OCI-LY1 (cell line): ENCODE results near the gene SUSD3.

Experiments used
- EZH2 ChIP-seq: fragments of 200-600 bp; sonication (generic), shearing (Covaris generic); IDR thresholded peaks from 2 replicates; pipeline ENCODE4 v1.8.0; 2017; ENCODE audit warnings: borderline replicate concordance, mixed run types, mild to moderate bottlenecking, antibody characterized with exemption, low read length, moderate library complexity, mixed read lengths
- TF ChIP-seq, protein P1 (sequence below): fragments of 200-600 bp; sonication (generic), shearing (Covaris generic); IDR thresholded peaks from 2 replicates; pipeline ENCODE4 v1.5.1; 2017; ENCODE audit warnings: mild to moderate bottlenecking, antibody characterized with exemption, low read length, moderate library complexity, mixed read lengths

DNA sequence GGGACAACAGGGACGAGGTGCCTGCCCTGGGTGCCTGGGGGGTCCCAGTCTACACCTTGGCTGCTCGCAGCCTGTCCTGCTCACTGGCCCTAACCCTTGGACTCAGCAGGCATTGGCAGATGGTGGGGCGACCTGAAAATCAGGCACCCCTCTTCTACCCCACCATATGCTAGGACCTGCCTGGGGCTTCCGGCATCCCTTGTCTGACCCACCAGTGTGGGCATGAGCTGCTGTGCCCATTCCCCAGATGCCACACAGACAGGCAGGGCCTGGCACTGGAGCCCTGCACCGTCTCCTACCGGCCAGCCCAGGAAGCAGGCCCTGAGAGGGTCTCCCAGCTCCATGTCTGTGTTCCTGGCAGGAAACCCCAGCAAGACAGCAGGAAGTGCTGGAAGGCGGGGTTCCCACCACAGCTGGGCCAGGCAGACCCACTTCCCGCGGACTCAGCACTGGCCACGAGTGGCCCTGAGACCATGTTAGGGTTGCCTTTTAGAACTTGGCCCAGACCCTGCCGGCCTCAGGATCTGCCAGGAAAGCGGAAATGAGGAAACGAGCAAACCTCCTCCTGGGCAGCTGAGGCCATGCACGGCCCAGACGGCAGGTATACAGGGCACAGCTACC, 72.5 kb downstream of the SUSD3 start:
- TF ChIP-seq, protein P1, sequence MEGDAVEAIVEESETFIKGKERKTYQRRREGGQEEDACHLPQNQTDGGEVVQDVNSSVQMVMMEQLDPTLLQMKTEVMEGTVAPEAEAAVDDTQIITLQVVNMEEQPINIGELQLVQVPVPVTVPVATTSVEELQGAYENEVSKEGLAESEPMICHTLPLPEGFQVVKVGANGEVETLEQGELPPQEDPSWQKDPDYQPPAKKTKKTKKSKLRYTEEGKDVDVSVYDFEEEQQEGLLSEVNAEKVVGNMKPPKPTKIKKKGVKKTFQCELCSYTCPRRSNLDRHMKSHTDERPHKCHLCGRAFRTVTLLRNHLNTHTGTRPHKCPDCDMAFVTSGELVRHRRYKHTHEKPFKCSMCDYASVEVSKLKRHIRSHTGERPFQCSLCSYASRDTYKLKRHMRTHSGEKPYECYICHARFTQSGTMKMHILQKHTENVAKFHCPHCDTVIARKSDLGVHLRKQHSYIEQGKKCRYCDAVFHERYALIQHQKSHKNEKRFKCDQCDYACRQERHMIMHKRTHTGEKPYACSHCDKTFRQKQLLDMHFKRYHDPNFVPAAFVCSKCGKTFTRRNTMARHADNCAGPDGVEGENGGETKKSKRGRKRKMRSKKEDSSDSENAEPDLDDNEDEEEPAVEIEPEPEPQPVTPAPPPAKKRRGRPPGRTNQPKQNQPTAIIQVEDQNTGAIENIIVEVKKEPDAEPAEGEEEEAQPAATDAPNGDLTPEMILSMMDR, result no peak
- no peak for TF ChIP-seq EZH2
